Osteocyte (in vitro differentiated cells): ENCODE results near the gene RNF217. TPM values are rescaled to one million over a fixed set of nuclear protein-coding genes. Genes with fewer than 3 reads are reported as not detected.
A peak's percentile ranks its signal among the peaks of the same experiment; 100 is the strongest.

Source experiments
- DNase-seq: peaks from one replicate; pipeline ENCODE4 v3.0.0; 2021; ENCODE audit warnings: mixed read lengths; ENCODE audit not compliant: unreplicated experiment; ENCODE audit errors: extremely low spot score
- H3K27ac Mint-ChIP-seq: one replicate; pipeline ENCODE4 v1.8.0; 2021; ENCODE audit warnings: mild to moderate bottlenecking, mixed read lengths; ENCODE audit not compliant: unreplicated experiment
- H3K27me3 Mint-ChIP-seq: one replicate; pipeline ENCODE4 v1.8.0; 2021; ENCODE audit warnings: mixed read lengths; ENCODE audit not compliant: unreplicated experiment
- H3K36me3 Mint-ChIP-seq: one replicate; pipeline ENCODE4 v1.8.0; 2021; ENCODE audit warnings: mixed read lengths; ENCODE audit not compliant: unreplicated experiment
- H3K4me1 Mint-ChIP-seq: one replicate; pipeline ENCODE4 v1.8.0; 2021; ENCODE audit warnings: mixed read lengths; ENCODE audit not compliant: unreplicated experiment
- H3K4me3 Mint-ChIP-seq: one replicate; pipeline ENCODE4 v1.8.0; 2021; ENCODE audit warnings: mild to moderate bottlenecking, moderate library complexity, mixed read lengths; ENCODE audit not compliant: unreplicated experiment
- H3K9me3 Mint-ChIP-seq: one replicate; pipeline ENCODE4 v1.8.0; 2021; ENCODE audit warnings: mixed read lengths; ENCODE audit not compliant: unreplicated experiment
- CTCF ChIP-seq: fragments of 200-600 bp; sonication (generic); IDR thresholded peaks from 2 replicates; pipeline ENCODE4 v1.5.0; 2021; ENCODE audit warnings: antibody characterized with exemption, mild to moderate bottlenecking, moderate library complexity
- total RNA-seq: library from RNA; stranded (reverse); gene quantifications from 2 replicates; pipeline ENCODE4 v1.2.1, GENCODE V29; 2021

The RNF217 gene
- total RNA-seq, 1 donor from 2014 or later: 75.7 TPM

- H3K4me1 Mint-ChIP-seq: peaks cover 45% of the 10 kb centered on the region
Observed at GRCh38 chr6:125053809-125054208, 91.6 kb downstream of the RNF217 start.

DNA sequence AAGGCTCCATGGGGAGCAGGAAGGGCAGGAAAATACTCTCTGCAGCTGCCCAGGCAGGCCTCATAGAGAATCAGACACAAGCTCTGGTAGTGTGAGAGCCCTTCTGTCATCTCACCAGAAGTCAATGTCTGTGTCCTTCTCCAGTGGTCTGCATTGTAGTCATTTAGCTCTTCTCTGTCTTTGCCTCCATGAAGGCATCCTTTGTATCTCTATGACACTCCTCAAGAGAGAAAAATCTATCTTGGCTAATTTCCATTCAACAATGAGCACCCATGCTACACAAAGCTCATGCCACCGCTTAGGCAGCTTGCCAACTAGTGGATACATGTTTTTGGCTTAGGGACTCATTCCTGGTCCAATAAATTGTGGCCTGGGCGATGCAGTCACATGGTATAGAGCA lies 92.1 kb downstream of the RNF217 start:
- no peak overlapping the region for H3K4me3 Mint-ChIP-seq
- H3K27me3 Mint-ChIP-seq: no peaks in the 10 kb centered on the region
- H3K27ac Mint-ChIP-seq: no peak overlapping the region
- DNase-seq: no peak
- peaks cover 51% of the 10 kb centered on the region for H3K4me1 Mint-ChIP-seq
- no peaks in the 10 kb centered on the region for H3K9me3 Mint-ChIP-seq
- H3K36me3 Mint-ChIP-seq: peaks cover 20% of the 10 kb centered on the region
- TF ChIP-seq CTCF: no peak

More at GRCh38 chr6:125053809-125054208, 91.6 kb downstream of the RNF217 start:
- no peak overlapping the region for H3K27ac Mint-ChIP-seq
- DNase-seq: no peak
- no peaks in the 10 kb centered on the region for H3K27me3 Mint-ChIP-seq
- peaks cover 22% of the 10 kb centered on the region for H3K36me3 Mint-ChIP-seq
- H3K4me3 Mint-ChIP-seq: no peak overlapping the region
- TF ChIP-seq CTCF: no peak
- no peaks in the 10 kb centered on the region for H3K9me3 Mint-ChIP-seq

GRCh38 chr6:125057392-125058246 lies 95.4 kb downstream of the RNF217 start:
- Mint-ChIP-seq H3K4me1 (peaks cover 32% of the 10 kb centered on the region), H3K36me3 (peaks cover 17% of the 10 kb centered on the region), H3K4me3 (no peak overlapping the region), H3K9me3 (no peaks in the 10 kb centered on the region), H3K27ac (peak overlapping the region; percentile 16), H3K27me3 (no peaks in the 10 kb centered on the region)
- no peak for DNase-seq
- no peak for TF ChIP-seq CTCF

GRCh38 chr6:125058546-125058945 lies 96.3 kb downstream of the RNF217 start:
- Mint-ChIP-seq H3K9me3 (no peaks in the 10 kb centered on the region), H3K4me1 (peaks cover 32% of the 10 kb centered on the region), H3K27me3 (no peaks in the 10 kb centered on the region), H3K4me3 (no peak overlapping the region), H3K27ac (peak overlapping the region; percentile 23), H3K36me3 (peaks cover 13% of the 10 kb centered on the region)
- no peak for TF ChIP-seq CTCF
- no peak for DNase-seq

GRCh38 chr6:125063307-125063706 lies 101.1 kb downstream of the RNF217 start:
- H3K9me3 Mint-ChIP-seq: no peaks in the 10 kb centered on the region
- H3K4me3 Mint-ChIP-seq: no peak overlapping the region
- no peak overlapping the region for H3K27ac Mint-ChIP-seq
- peaks cover 19% of the 10 kb centered on the region for H3K4me1 Mint-ChIP-seq
- DNase-seq: no peak
- H3K27me3 Mint-ChIP-seq: no peaks in the 10 kb centered on the region
- TF ChIP-seq CTCF: no peak
- peaks cover 8% of the 10 kb centered on the region for H3K36me3 Mint-ChIP-seq
